ENCODE measurements around the gene DROSHA.

The DROSHA gene, protein sequence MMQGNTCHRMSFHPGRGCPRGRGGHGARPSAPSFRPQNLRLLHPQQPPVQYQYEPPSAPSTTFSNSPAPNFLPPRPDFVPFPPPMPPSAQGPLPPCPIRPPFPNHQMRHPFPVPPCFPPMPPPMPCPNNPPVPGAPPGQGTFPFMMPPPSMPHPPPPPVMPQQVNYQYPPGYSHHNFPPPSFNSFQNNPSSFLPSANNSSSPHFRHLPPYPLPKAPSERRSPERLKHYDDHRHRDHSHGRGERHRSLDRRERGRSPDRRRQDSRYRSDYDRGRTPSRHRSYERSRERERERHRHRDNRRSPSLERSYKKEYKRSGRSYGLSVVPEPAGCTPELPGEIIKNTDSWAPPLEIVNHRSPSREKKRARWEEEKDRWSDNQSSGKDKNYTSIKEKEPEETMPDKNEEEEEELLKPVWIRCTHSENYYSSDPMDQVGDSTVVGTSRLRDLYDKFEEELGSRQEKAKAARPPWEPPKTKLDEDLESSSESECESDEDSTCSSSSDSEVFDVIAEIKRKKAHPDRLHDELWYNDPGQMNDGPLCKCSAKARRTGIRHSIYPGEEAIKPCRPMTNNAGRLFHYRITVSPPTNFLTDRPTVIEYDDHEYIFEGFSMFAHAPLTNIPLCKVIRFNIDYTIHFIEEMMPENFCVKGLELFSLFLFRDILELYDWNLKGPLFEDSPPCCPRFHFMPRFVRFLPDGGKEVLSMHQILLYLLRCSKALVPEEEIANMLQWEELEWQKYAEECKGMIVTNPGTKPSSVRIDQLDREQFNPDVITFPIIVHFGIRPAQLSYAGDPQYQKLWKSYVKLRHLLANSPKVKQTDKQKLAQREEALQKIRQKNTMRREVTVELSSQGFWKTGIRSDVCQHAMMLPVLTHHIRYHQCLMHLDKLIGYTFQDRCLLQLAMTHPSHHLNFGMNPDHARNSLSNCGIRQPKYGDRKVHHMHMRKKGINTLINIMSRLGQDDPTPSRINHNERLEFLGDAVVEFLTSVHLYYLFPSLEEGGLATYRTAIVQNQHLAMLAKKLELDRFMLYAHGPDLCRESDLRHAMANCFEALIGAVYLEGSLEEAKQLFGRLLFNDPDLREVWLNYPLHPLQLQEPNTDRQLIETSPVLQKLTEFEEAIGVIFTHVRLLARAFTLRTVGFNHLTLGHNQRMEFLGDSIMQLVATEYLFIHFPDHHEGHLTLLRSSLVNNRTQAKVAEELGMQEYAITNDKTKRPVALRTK (N-terminal part only)

DNA sequence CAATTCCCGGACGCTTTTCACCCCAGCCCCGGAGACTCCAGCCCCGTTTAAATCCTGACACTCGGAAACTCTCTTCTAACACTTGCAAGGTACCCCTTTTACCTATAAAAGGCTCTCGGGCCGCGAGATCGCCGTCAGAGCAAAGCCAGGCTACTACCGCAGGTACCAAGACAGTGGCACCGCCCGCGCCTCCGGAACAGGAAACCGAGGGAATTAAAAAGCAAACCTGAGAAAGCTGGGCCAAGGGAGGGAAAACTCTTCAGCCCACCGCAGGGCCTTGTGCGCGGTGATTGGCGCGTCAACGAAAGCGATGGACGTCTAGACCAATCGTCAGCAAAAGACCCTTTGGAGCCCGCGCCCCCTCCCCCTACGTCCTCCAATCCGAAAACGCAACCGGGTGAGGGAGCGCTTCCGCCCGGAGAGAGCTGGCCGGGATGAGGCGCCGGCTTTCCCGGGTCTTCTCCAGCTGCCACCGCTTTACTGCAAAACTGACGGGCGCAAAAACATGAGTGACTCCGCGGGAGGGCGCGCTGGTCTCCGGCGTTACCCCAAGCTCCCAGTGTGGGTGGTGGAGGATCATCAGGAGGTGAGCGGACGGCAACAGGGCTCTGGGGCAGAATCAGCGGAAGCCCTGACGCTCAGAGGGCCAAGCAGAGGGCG is at the start of gene DROSHA, which contains the start of gene C5orf22:
TSS of gene DROSHA (minus strand) at position 206 of the 660 bp plus-strand sequence. CDS start 3,034 bp downstream, outside the sequence.
TSS of gene C5orf22 (plus strand) at position 414 of the 660 bp plus-strand sequence. CDS start at position 506, 92 bp downstream.
- TF ChIP-seq, protein P1, sequence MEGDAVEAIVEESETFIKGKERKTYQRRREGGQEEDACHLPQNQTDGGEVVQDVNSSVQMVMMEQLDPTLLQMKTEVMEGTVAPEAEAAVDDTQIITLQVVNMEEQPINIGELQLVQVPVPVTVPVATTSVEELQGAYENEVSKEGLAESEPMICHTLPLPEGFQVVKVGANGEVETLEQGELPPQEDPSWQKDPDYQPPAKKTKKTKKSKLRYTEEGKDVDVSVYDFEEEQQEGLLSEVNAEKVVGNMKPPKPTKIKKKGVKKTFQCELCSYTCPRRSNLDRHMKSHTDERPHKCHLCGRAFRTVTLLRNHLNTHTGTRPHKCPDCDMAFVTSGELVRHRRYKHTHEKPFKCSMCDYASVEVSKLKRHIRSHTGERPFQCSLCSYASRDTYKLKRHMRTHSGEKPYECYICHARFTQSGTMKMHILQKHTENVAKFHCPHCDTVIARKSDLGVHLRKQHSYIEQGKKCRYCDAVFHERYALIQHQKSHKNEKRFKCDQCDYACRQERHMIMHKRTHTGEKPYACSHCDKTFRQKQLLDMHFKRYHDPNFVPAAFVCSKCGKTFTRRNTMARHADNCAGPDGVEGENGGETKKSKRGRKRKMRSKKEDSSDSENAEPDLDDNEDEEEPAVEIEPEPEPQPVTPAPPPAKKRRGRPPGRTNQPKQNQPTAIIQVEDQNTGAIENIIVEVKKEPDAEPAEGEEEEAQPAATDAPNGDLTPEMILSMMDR (IDR thresholded peaks at IDR 0.05) = no peak; the same call in 1 of the 2 replicates

DNA sequence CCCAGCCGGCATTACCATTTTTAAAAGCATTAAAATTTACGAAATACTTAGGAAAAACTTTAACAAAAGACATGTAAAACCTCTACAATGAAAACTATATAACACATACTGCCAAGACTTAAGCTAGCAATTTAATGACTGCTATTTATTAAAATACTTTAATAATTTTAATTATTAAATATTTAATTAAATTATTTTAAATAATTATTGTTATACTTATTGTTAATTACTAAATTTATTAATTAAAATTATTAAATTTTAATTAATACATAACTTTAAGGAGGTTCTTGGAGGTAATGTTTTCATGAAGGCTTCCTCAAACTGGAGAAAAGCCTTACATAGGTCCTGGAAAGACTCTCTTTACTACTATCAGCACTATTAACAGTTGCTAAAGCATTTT is 47.7 kb upstream of the DROSHA start:
- TF ChIP-seq, protein P1 (IDR thresholded peaks at IDR 0.05) = no peak

DNA sequence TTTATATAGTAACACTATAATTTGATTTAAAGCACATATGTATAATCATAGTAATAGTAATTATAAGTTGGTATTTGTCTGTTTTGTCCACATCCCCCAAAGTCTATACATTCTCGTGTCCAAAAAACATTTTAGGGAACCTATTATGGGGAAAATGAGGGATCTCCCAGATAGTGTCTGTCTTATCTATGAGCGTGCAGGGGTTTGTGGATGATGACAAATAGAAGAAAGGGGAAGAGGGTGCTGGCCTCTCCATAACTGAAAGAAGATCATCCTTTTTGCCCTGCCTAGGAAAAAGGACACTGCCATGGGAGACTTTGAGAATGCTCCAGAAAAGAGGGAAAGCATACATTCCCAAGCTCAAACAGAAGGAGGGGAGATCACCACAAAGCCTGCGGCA is 45.5 kb upstream of the DROSHA start:
- TF ChIP-seq, protein P1 (IDR thresholded peaks at IDR 0.05) = no peak

DNA sequence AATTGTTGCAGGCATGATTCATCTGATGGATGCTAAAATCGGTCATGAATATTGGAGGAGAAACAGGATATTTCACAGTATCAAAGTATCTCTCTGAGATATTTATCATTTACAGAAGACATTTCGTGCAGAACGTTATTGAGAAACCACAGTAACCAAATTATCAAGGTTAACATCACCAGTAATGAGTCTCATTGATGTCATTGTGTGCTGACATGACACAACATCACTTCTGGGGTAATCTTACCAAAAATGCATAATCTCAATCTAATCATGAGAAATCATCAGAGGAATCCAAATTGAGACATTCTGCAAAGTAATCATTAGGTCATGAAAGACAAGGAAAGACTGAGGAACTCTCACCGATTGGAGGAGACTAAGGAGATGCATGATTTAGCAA is 42.9 kb upstream of the DROSHA start:
- TF ChIP-seq, protein P1 (IDR thresholded peaks at IDR 0.05) = no peak

DNA sequence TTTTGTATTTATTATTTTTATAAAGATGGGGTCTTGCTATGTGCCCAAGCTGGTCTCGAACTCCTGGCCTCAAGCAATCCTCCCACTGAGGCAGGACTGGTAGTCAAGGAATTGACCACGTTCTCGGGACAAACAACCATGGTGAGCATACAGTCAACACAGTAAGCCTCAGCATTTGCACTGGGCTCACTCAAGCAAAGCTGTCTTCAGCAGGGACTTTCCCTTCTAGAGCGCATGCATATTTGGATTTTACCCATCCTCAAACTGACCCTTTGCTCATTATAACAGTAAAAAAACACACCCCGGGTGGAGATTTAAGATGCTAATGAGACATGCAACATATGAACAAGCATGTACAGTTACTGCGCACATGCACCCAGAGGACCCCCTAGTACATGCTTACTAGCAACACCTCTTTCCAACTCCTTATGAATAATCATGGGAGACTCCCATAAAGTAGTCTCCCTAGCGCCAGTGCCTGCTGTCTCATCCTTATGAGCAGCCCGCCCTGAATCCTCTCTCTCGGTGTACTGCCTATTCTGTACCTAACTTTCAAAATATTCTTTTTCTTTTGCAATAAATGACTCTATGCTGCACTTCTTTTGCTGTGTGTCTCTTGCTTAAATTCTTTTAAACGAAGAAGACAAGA is 41.7 kb upstream of the DROSHA start:
- TF ChIP-seq, protein P1 (IDR thresholded peaks at IDR 0.05) = no peak

DNA sequence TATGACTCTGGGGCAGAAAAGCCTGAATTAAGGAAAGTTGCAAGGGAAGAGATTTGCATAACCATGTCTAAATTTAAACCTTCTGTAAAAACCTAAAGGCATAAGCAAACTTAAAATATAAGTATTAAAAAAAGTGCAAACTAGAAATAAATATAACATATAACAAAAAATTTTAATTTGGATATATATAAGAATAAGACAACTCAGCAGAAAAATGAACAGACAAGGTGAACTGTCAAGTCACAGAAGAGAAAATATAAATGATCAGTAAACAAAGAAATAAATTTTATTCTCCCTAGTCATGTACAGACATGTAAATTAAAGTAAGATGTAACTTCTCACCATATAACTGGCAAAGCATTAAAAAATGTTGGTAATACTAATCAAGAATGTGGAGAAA is 37.2 kb upstream of the DROSHA start:
- TF ChIP-seq, protein P1 (IDR thresholded peaks at IDR 0.05) = no peak

Data from LNCAP (cell line).